Measurements from ENCODE around the gene UBE2H. TPM values are rescaled to one million over a fixed set of nuclear protein-coding genes. Genes with fewer than 3 reads are reported as not detected.

UBE2H gene
- total and polyA plus RNA-seq, 2 of the 4 experiments (the other 2 are of a cell fraction) = 34.6 to 49.4 TPM

DNA sequence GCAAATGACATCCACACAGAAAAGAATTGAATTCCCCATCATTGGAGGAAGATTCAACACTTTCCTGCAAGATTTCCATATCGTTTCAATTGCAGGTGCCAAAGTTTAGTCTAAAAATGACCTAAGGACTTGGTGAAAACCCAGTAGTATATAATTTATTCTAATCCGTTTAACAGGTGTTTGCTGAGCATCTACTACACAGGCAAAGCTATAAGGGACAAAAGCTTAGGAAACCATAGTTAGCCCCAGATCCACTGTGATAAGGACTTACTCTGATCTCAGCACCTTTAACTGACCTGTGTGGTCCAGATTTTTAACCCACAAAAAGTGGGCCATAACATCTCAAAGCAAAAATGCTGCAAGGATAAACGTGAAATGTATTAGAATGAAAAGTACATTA, 19.1 kb downstream of the UBE2H start:
- dilution Hi-C loops (cut with HindIII; ENCODE audit: low sequenced_read_pairs, unreplicated experiment) = no loop called here

More for the DNA sequence above, 19.1 kb downstream of the UBE2H start:
- in situ Hi-C loops (cut with MboI; ENCODE audit: low sequenced_read_pairs) (no loop called here), intact Hi-C loops (cut with micrococcal nuclease) (no loop called here)
- H2BK20ac ChIP-seq (ENCODE audit: low read depth, low read length) = no peak overlapping the region
- ChIA-PET POLR2A (ENCODE audit: unreplicated experiment) (interaction anchor here (0.5 kb wide), 1 partner anchor 830 kb away, joined by 3 read pairs; no protein-coding TSS in a partner anchor), CTCF (no interaction called here)
- no peak overlapping the region for H4K91ac ChIP-seq (ENCODE audit: insufficient read depth, low read depth, low read length)
- peaks cover 14% of the 10 kb centered on the region for H3K36me3 ChIP-seq (ENCODE audit: control insufficient read depth, insufficient read depth, low read length)
- H4K20me1 ChIP-seq (ENCODE audit: insufficient read depth, low read length) = peaks cover 32% of the 10 kb centered on the region
- H2BK5ac ChIP-seq (ENCODE audit: low read depth, low read length, poor library complexity, severe bottlenecking) = no peak overlapping the region
- no peak overlapping the region for H3K4me3 ChIP-seq (ENCODE audit: insufficient read depth, low read depth, low read length)
- H3K4me1 ChIP-seq (ENCODE audit: control insufficient read depth, insufficient read depth, low read length) = no peaks in the 10 kb centered on the region
- H3K27me3 ChIP-seq (ENCODE audit: control insufficient read depth, insufficient read depth, low read length) = no peaks in the 10 kb centered on the region
- ATAC-seq (ENCODE audit: low read depth) = no peak
- no peak overlapping the region for H3K27ac ChIP-seq (ENCODE audit: insufficient read depth, low read length)
- no peak overlapping the region for H3K4ac ChIP-seq (ENCODE audit: low read depth, low read length)
- H4K8ac ChIP-seq (ENCODE audit: low read depth in 2 of 2, low read length in 2 of 2) = no peak overlapping the region
- H2AK5ac ChIP-seq (ENCODE audit: low read depth, low read length) = no peak overlapping the region
- no peak overlapping the region for H2BK120ac ChIP-seq (ENCODE audit: low read depth, low read length)
- peaks cover 5 to 41% of the 10 kb centered on the region in 2 experiments; a peak in 3 of 4 replicates for H3K79me1 ChIP-seq (ENCODE audit: low read depth in 1 of 2, low read length in 2 of 2)
- WGBS, 2 experiments (ENCODE audit: extremely low coverage in 2 of 2, insufficient read length in 1 of 2) = no CpG with 5 or more reads among the region's 3 CpGs
- H3K18ac ChIP-seq (ENCODE audit: low read depth, low read length) = no peak overlapping the region
- DNase-seq = no peak
- no peak overlapping the region for H2AFZ ChIP-seq (replicated peaks; ENCODE audit: low read length, poor library complexity)
- BruUV-seq (replicated peaks) = no TSS peak
- no peak overlapping the region for H3K9ac ChIP-seq (ENCODE audit: low read depth, low read length)
- H4K5ac ChIP-seq (ENCODE audit: low read depth, low read length) = no peak overlapping the region
- H3K9me1 ChIP-seq (ENCODE audit: insufficient read depth, low read length) = no peaks in the 10 kb centered on the region
- H2AK9ac ChIP-seq (replicated peaks; ENCODE audit: low read depth, low read length, poor library complexity) = no peak overlapping the region
- no peak overlapping the region for H3K23ac ChIP-seq (ENCODE audit: low read depth, low read length)
- H3K4me2 ChIP-seq (ENCODE audit: low read depth, low read length) = no peak overlapping the region
- H3K9me3 ChIP-seq (ENCODE audit: control insufficient read depth, insufficient read depth, low read length) = no peaks in the 10 kb centered on the region
- no peak overlapping the region for H3K14ac ChIP-seq (replicated peaks; ENCODE audit: low read depth, low read length)
- H3K56ac ChIP-seq (ENCODE audit: extremely low read depth, insufficient read depth, low read length) = no peak overlapping the region
- TF ChIP-seq CHD1 (IDR thresholded peaks at IDR 0.05; ENCODE audit: low read depth, low read length) = no peak
- no peak for TF ChIP-seq FOS (IDR thresholded peaks at IDR 0.05; ENCODE audit: low read depth, low read length)
- TF ChIP-seq MXI1 (IDR thresholded peaks at IDR 0.05; ENCODE audit: borderline replicate concordance, low read depth, low read length) = no peak
- TF ChIP-seq, protein P1, sequence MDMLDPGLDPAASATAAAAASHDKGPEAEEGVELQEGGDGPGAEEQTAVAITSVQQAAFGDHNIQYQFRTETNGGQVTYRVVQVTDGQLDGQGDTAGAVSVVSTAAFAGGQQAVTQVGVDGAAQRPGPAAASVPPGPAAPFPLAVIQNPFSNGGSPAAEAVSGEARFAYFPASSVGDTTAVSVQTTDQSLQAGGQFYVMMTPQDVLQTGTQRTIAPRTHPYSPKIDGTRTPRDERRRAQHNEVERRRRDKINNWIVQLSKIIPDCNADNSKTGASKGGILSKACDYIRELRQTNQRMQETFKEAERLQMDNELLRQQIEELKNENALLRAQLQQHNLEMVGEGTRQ (IDR thresholded peaks at IDR 0.05; ENCODE audit: low read depth, low read length) = no peak
- TF ChIP-seq, protein P2, sequence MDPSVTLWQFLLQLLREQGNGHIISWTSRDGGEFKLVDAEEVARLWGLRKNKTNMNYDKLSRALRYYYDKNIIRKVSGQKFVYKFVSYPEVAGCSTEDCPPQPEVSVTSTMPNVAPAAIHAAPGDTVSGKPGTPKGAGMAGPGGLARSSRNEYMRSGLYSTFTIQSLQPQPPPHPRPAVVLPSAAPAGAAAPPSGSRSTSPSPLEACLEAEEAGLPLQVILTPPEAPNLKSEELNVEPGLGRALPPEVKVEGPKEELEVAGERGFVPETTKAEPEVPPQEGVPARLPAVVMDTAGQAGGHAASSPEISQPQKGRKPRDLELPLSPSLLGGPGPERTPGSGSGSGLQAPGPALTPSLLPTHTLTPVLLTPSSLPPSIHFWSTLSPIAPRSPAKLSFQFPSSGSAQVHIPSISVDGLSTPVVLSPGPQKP (IDR thresholded peaks at IDR 0.05; ENCODE audit: borderline replicate concordance, low read depth, low read length) = no peak
- no peak for TF ChIP-seq CEBPB (IDR thresholded peaks at IDR 0.05; ENCODE audit: low read depth, low read length)
- no peak overlapping the region for H2BK15ac ChIP-seq (ENCODE audit: low read depth, low read length)

Data from IMR-90 (cell line).